H1 (cell line): ENCODE data around the gene PRKCZ. TPM values are rescaled to one million over a fixed set of nuclear protein-coding genes. Genes with fewer than 3 reads are reported as not detected.

Experiments
- BACH1 ChIP-seq: IDR thresholded peaks from 2 replicates; pipeline ENCODE4 v1.6.1; 2012; ENCODE audit warnings: low read length, improper control_type of control experiment
- HDAC2 ChIP-seq, 2 experiments: fragments of 300-600 bp in 1 of 2; sonication (generic) in 1 of 2; IDR thresholded peaks; 2 replicates each; pipeline ENCODE4 v1.6.1; 2011 to 2012; ENCODE audit warnings: low read depth in 2 of 2, low read length in 2 of 2, mild to moderate bottlenecking in 2 of 2, moderate library complexity in 2 of 2, borderline replicate concordance in 1 of 2, inconsistent platforms in 1 of 2
- PHF8 ChIP-seq: fragments of 200-600 bp; sonication (generic); conservative IDR thresholded peaks from 2 replicates; pipeline ENCODE4 v1.7.1; 2012; ENCODE audit warnings: low read depth, mild to moderate bottlenecking, inconsistent platforms, low read length, moderate library complexity
- RAD21 ChIP-seq, 2 experiments: IDR thresholded peaks in 1 of 2; conservative IDR thresholded peaks in 1 of 2; 2 replicates each; pipeline ENCODE4 v1.6.1; 2011; ENCODE audit warnings: low read depth in 2 of 2, low read length in 2 of 2, improper control_type of control experiment in 1 of 2, inconsistent platforms in 1 of 2, mild to moderate bottlenecking in 1 of 2, moderate library complexity in 1 of 2
- TAF1 ChIP-seq: IDR thresholded peaks from 2 replicates; pipeline ENCODE4 v1.6.1; 2011; ENCODE audit warnings: mild to moderate bottlenecking, low read depth, low read length
- TAF7 ChIP-seq: optimal IDR thresholded peaks from 2 replicates; pipeline ENCODE3; 2011; ENCODE audit warnings: low read depth, mild to moderate bottlenecking, inconsistent platforms, low read length, moderate library complexity, borderline replicate concordance
- polyA plus RNA-seq, 7 experiments: library from polyadenylated mRNA; depleted of rRNA in 3 of 7; stranded (reverse) in 5 of 7; unstranded in 2 of 7; fragments of >200 nt in 5 of 7; fragments of 200-250 nt in 2 of 7; gene quantifications; 1 replicate in 5 of 7; 2 replicates in 1 of 7; 4 replicates in 1 of 7; pipeline versions ENCODE4 v1.2.1 to v1.2.3, GENCODE V29; 2011 to 2013; ENCODE audit warnings: missing spikeins in 2 of 7, mixed read lengths in 2 of 7
- total RNA-seq: library from RNA; stranded (reverse); fragmentation: NEBNext Ultra II Directional; extraction: Animal tissue kit (Norgen Biotek cat#: 25700); gene quantifications from 2 replicates; pipeline ENCODE4 v1.2.1, GENCODE V29; 2021

Gene PRKCZ
- total and polyA plus RNA-seq, 2 of the 8 experiments (the other 6 are each of a cell fraction or from before 2014, with no cell fraction given): 37.4 to 45.1 TPM

- TF ChIP-seq BACH1: no peak
- TF ChIP-seq TAF7: no peak
- TF ChIP-seq RAD21 (IDR thresholded peaks at IDR 0.05 in 1 of 2, conservative IDR thresholded peaks at IDR 0.05 in 1 of 2; ENCODE audit: low read depth in 2 of 2, low read length in 2 of 2): no peak
- TF ChIP-seq PHF8: no peak
- TF ChIP-seq HDAC2 (IDR thresholded peaks at IDR 0.05; ENCODE audit: borderline replicate concordance in 1 of 2, low read depth in 2 of 2, low read length in 2 of 2): no peak
- no peak for TF ChIP-seq TAF1
Measured at GRCh38 chr1:2184934-2185333, 134.7 kb downstream of the PRKCZ start (continued).
